Measurements from ENCODE around the gene RIT2. TPM values are rescaled to one million over a fixed set of nuclear protein-coding genes. Genes with fewer than 3 reads are reported as not detected.

Gene RIT2
- total and polyA plus RNA-seq, 2 experiments from 2014 or later = not detected

DNA sequence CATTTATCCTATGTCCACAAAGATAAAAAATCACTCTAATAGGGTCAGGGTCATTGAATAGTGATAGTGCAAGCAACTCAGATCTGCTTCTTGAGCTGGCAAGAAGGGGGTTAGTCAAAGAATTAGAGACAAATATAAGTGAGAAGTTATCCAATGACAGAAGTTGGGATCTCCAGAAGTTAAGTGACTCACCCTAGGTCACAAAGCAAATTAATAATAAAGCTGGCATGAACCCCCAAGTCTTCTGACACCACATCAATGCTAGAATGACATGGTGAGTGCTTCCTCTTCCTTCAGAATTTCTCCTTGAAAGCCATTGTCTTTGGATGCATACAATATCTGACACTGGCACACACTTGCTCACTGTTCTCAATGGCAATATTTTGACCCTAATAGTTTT lies 343.5 kb downstream of the RIT2 start:
- no peaks in the 10 kb centered on the region for H3K27me3 ChIP-seq
- H3K27ac ChIP-seq = no peak overlapping the region
- no peaks in the 10 kb centered on the region for H3K4me1 ChIP-seq (ENCODE audit: low read depth)
- H3K36me3 ChIP-seq = no peaks in the 10 kb centered on the region
- DNase-seq (ENCODE audit: low read depth in 1 of 2, low spot score in 1 of 2) = no peak
- no peak for TF ChIP-seq CTCF (IDR thresholded peaks at IDR 0.05; ENCODE audit: low read depth, low read length)
- H3K9me3 ChIP-seq (ENCODE audit: low read depth) = no peaks in the 10 kb centered on the region
- H3K4me3 ChIP-seq = no peak overlapping the region

DNA sequence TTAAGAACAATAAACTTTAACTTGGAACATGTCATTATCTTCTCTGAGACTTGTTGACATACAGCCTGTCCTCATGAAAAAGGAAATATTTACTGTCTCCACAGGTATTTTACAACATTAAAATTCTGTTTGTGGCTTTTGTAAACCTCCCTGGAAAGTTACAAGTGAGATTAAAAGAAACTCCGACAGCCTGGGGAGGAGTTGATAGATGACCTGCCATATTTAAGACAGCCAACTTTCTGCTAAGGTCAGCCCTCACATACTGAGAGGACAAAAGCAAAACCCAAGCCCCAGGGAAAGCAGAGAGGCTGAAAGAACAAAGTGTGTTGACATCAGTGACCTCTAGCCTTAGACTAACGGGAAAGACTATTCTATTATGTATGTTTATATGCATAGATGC lies 350.2 kb downstream of the RIT2 start:
- no peak for DNase-seq (ENCODE audit: low read depth in 1 of 2, low spot score in 1 of 2)
- Histone ChIP-seq H3K4me1 (ENCODE audit: low read depth) (no peaks in the 10 kb centered on the region), H3K27me3 (no peaks in the 10 kb centered on the region), H3K27ac (no peak overlapping the region), H3K36me3 (no peaks in the 10 kb centered on the region), H3K4me3 (no peak overlapping the region), H3K9me3 (ENCODE audit: low read depth) (no peaks in the 10 kb centered on the region)
- TF ChIP-seq CTCF (IDR thresholded peaks at IDR 0.05; ENCODE audit: low read depth, low read length) = no peak

DNA sequence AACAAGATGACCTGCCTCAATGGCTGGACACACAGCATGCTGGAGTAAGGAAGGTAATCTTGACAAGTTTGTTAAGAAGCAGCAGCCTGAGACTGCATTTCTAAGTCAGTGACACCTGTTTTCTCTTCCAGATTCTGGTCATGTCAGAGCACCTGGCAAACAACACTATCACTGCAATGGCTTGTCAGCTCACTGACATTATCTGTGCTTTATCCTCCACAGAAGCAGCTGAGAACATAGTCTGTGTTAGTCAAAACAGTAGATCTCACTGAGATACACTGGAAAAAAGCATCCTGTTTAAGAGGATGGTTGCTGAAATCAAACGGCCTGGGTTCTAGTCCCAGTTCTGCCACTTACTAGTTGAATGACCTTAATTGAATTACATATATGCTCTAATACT lies 355.2 kb downstream of the RIT2 start:
- Histone ChIP-seq H3K4me3 (no peak overlapping the region), H3K9me3 (ENCODE audit: low read depth) (no peaks in the 10 kb centered on the region), H3K27me3 (no peaks in the 10 kb centered on the region), H3K36me3 (no peaks in the 10 kb centered on the region), H3K27ac (no peak overlapping the region), H3K4me1 (ENCODE audit: low read depth) (no peaks in the 10 kb centered on the region)
- no peak for DNase-seq (ENCODE audit: low read depth in 1 of 2, low spot score in 1 of 2)
- no peak for TF ChIP-seq CTCF (IDR thresholded peaks at IDR 0.05; ENCODE audit: low read depth, low read length)

DNA sequence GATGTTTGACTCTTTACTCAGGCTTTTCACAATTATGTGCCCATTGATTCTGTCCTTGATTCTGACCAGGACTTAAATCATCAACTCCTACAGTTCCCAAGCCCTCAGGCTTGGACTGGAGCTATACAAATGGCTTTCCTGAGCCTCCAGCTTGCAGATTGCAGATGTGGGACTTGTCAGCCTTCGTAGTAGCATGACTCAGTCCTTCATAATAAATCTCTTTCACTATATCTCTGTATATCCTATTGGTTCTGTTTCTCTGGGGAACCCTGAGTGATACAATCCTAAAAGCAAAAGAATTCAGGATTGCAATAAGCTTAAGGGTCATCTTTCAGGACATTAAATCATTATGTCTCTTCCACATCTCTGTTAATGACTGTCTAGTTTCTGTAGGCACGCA lies 356.6 kb downstream of the RIT2 start:
- no peak for TF ChIP-seq CTCF (IDR thresholded peaks at IDR 0.05; ENCODE audit: low read depth, low read length)
- H3K4me1 ChIP-seq (ENCODE audit: low read depth) = no peaks in the 10 kb centered on the region
- H3K9me3 ChIP-seq (ENCODE audit: low read depth) = no peaks in the 10 kb centered on the region
- H3K27ac ChIP-seq = no peak overlapping the region
- no peak overlapping the region for H3K4me3 ChIP-seq
- no peak for DNase-seq (ENCODE audit: low read depth in 1 of 2, low spot score in 1 of 2)
- H3K36me3 ChIP-seq = no peaks in the 10 kb centered on the region
- H3K27me3 ChIP-seq = no peaks in the 10 kb centered on the region

- no peak for TF ChIP-seq CTCF (IDR thresholded peaks at IDR 0.05; ENCODE audit: low read depth, low read length)
- Histone ChIP-seq H3K4me1 (ENCODE audit: low read depth) (no peaks in the 10 kb centered on the region), H3K4me3 (no peak overlapping the region), H3K9me3 (ENCODE audit: low read depth) (no peaks in the 10 kb centered on the region), H3K36me3 (no peaks in the 10 kb centered on the region), H3K27me3 (no peaks in the 10 kb centered on the region), H3K27ac (no peak overlapping the region)
- DNase-seq (ENCODE audit: low read depth in 1 of 2, low spot score in 1 of 2) = no peak
Observed at GRCh38 chr18:42756214-42756613, 359.3 kb downstream of the RIT2 start.

GRCh38 chr18:42752916-42753315 lies 362.6 kb downstream of the RIT2 start:
- no peak for DNase-seq (ENCODE audit: low read depth in 1 of 2, low spot score in 1 of 2)
- Histone ChIP-seq H3K4me3 (no peak overlapping the region), H3K27ac (no peak overlapping the region), H3K9me3 (ENCODE audit: low read depth) (no peaks in the 10 kb centered on the region), H3K36me3 (no peaks in the 10 kb centered on the region), H3K4me1 (ENCODE audit: low read depth) (no peaks in the 10 kb centered on the region), H3K27me3 (no peaks in the 10 kb centered on the region)
- TF ChIP-seq CTCF (IDR thresholded peaks at IDR 0.05; ENCODE audit: low read depth, low read length) = no peak
